Measurements from ENCODE around the gene ATF7.

ATF7 gene

GRCh38 chr12:53603196-53603595 lies 23.0 kb downstream of the ATF7 start (continued):
- TF ChIP-seq, protein P1, sequence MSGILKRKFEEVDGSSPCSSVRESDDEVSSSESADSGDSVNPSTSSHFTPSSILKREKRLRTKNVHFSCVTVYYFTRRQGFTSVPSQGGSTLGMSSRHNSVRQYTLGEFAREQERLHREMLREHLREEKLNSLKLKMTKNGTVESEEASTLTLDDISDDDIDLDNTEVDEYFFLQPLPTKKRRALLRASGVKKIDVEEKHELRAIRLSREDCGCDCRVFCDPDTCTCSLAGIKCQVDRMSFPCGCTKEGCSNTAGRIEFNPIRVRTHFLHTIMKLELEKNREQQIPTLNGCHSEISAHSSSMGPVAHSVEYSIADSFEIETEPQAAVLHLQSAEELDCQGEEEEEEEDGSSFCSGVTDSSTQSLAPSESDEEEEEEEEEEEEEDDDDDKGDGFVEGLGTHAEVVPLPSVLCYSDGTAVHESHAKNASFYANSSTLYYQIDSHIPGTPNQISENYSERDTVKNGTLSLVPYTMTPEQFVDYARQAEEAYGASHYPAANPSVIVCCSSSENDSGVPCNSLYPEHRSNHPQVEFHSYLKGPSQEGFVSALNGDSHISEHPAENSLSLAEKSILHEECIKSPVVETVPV (CRISPR knock-in tag; IDR thresholded peaks at IDR 0.05), result no peak
- TF ChIP-seq POU6F1 (CRISPR knock-in tag; IDR thresholded peaks at IDR 0.05; ENCODE audit: borderline replicate concordance, low read depth) (no peak), PATZ1 (CRISPR knock-in tag; IDR thresholded peaks at IDR 0.05; ENCODE audit: borderline replicate concordance) (no peak), GLIS3 (CRISPR knock-in tag; IDR thresholded peaks at IDR 0.05) (no peak), ZNF70 (CRISPR knock-in tag; IDR thresholded peaks at IDR 0.05) (no peak), PPARA (CRISPR knock-in tag; IDR thresholded peaks at IDR 0.05; ENCODE audit: borderline replicate concordance) (no peak), CREB5 (CRISPR knock-in tag; IDR thresholded peaks at IDR 0.05; ENCODE audit: low read depth) (no peak)

DNA sequence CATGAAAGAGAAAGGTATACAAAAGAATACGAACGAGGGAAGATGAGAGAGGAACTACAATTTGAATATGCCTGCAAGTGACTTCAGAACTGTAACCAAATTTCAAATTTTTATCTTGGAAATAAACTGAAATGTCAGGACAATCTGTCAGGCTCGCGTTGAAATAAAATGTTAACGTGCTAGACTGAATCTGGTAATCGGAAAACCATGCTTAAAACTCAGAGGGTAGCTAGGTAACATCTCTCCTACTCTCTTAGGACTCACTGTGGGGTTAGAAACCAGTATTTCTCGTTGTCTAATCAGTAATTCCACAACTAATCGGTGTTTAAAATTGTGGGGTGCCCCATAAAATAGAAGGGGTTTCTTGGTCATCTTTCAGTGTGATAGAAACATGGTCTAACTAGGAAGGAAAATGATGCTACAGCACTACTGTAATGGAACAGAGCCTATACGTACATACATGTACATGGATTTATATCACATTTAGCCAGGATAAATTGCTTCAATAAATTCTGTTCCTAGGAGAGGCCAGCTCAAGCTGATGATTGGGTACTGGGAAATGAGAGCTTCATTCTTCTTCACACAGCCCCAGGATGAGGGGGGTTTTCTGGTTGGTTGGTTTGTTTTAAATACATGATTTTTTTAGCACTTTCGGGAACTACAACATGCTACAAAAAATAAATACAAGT lies 23.9 kb downstream of the ATF7 start:
- TF ChIP-seq TOX (CRISPR knock-in tag; IDR thresholded peaks at IDR 0.05; ENCODE audit: borderline replicate concordance) (no peak), ISL1 (CRISPR knock-in tag; IDR thresholded peaks at IDR 0.05) (no peak), SNAI2 (CRISPR knock-in tag; IDR thresholded peaks at IDR 0.05) (no peak), TCF4 (CRISPR knock-in tag; IDR thresholded peaks at IDR 0.05; ENCODE audit: borderline replicate concordance) (no peak), ZFP3 (CRISPR knock-in tag; IDR thresholded peaks at IDR 0.05) (no peak), POU6F1 (CRISPR knock-in tag; IDR thresholded peaks at IDR 0.05; ENCODE audit: borderline replicate concordance, low read depth) (no peak), ZNF8 (CRISPR knock-in tag; IDR thresholded peaks at IDR 0.05) (no peak), ZNF565 (CRISPR knock-in tag; conservative IDR thresholded peaks at IDR 0.05; ENCODE audit: low read depth) (no peak), PATZ1 (CRISPR knock-in tag; IDR thresholded peaks at IDR 0.05; ENCODE audit: borderline replicate concordance) (no peak), PPARA (CRISPR knock-in tag; IDR thresholded peaks at IDR 0.05; ENCODE audit: borderline replicate concordance) (no peak), ESRRG (CRISPR knock-in tag; IDR thresholded peaks at IDR 0.05) (no peak), CSDC2 (CRISPR knock-in tag; IDR thresholded peaks at IDR 0.05) (no peak)
- TF ChIP-seq, protein P1 (CRISPR knock-in tag; IDR thresholded peaks at IDR 0.05), result no peak
- ATAC-seq, result no peak

GRCh38 chr12:53601296-53601847 lies 24.8 kb downstream of the ATF7 start:
- no peak for ATAC-seq
- TF ChIP-seq ZNF8 (CRISPR knock-in tag; IDR thresholded peaks at IDR 0.05), result no peak
- TF ChIP-seq, protein P2, sequence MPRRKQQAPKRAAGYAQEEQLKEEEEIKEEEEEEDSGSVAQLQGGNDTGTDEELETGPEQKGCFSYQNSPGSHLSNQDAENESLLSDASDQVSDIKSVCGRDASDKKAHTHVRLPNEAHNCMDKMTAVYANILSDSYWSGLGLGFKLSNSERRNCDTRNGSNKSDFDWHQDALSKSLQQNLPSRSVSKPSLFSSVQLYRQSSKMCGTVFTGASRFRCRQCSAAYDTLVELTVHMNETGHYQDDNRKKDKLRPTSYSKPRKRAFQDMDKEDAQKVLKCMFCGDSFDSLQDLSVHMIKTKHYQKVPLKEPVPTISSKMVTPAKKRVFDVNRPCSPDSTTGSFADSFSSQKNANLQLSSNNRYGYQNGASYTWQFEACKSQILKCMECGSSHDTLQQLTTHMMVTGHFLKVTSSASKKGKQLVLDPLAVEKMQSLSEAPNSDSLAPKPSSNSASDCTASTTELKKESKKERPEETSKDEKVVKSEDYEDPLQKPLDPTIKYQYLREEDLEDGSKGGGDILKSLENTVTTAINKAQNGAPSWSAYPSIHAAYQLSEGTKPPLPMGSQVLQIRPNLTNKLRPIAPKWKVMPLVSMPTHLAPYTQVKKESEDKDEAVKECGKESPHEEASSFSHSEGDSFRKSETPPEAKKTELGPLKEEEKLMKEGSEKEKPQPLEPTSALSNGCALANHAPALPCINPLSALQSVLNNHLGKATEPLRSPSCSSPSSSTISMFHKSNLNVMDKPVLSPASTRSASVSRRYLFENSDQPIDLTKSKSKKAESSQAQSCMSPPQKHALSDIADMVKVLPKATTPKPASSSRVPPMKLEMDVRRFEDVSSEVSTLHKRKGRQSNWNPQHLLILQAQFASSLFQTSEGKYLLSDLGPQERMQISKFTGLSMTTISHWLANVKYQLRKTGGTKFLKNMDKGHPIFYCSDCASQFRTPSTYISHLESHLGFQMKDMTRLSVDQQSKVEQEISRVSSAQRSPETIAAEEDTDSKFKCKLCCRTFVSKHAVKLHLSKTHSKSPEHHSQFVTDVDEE (CRISPR knock-in tag; IDR thresholded peaks at IDR 0.05), result no peak
- no peak for TF ChIP-seq BACH2 (CRISPR knock-in tag; IDR thresholded peaks at IDR 0.05; ENCODE audit: borderline replicate concordance)
- TF ChIP-seq TOX (CRISPR knock-in tag; IDR thresholded peaks at IDR 0.05; ENCODE audit: borderline replicate concordance), result no peak
- no peak for TF ChIP-seq PATZ1 (CRISPR knock-in tag; IDR thresholded peaks at IDR 0.05; ENCODE audit: borderline replicate concordance)
- TF ChIP-seq TCF4 (CRISPR knock-in tag; IDR thresholded peaks at IDR 0.05; ENCODE audit: borderline replicate concordance), result no peak
- TF ChIP-seq ZNF565 (CRISPR knock-in tag; conservative IDR thresholded peaks at IDR 0.05; ENCODE audit: low read depth), result no peak
- TF ChIP-seq ZNF70 (CRISPR knock-in tag; IDR thresholded peaks at IDR 0.05), result no peak
- no peak for TF ChIP-seq ZFP3 (CRISPR knock-in tag; IDR thresholded peaks at IDR 0.05)
- no peak for TF ChIP-seq PPARA (CRISPR knock-in tag; IDR thresholded peaks at IDR 0.05; ENCODE audit: borderline replicate concordance)
